ENCODE data around the gene DYNC1I1. TPM values are rescaled to one million over a fixed set of nuclear protein-coding genes. Genes with fewer than 3 reads are reported as not detected.

DYNC1I1 gene
- total and polyA plus RNA-seq, 2 of the 4 experiments (the other 2 are of a cell fraction) = under 0.01 to 0.15 TPM

DNA sequence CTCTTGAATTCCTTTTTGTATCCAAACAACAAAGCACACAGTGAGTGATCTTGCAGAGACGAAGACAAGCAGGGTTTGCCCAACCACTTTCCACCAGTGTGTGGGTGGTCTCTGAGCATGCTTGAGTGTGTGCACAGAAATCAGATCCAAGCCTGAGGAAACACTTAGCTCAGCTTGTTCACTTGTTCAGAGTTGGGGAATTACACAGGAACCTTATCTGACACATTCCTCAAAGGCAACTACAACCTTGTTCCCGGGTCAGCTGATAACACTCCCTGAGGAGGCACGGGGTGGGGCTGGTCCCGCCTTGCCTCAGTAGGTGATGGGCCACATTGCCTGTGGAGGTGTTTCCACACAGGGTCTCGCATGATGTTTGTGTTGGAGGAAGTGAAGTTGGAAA, 216.9 kb downstream of the DYNC1I1 start:
- H3K9ac ChIP-seq (ENCODE audit: low read depth, low read length) = no peak overlapping the region
- H2AFZ ChIP-seq (replicated peaks; ENCODE audit: low read length, poor library complexity) = no peak overlapping the region
- H2AK5ac ChIP-seq (ENCODE audit: low read depth, low read length) = no peak overlapping the region
- H3K4me3 ChIP-seq (ENCODE audit: insufficient read depth, low read depth, low read length) = no peak overlapping the region
- H3K79me1 ChIP-seq (ENCODE audit: low read depth in 1 of 2, low read length in 2 of 2) = no peaks in the 10 kb centered on the region
- DNase-seq (no peak), ATAC-seq (ENCODE audit: low read depth) (no peak)
- no peak overlapping the region for H4K8ac ChIP-seq (ENCODE audit: low read depth in 2 of 2, low read length in 2 of 2)
- H2BK15ac ChIP-seq (ENCODE audit: low read depth, low read length) = no peak overlapping the region
- no peak overlapping the region for H2BK5ac ChIP-seq (ENCODE audit: low read depth, low read length, poor library complexity, severe bottlenecking)
- in situ Hi-C loops (cut with MboI; ENCODE audit: low sequenced_read_pairs) (no loop called here), dilution Hi-C loops (cut with HindIII; ENCODE audit: low sequenced_read_pairs, unreplicated experiment) (no loop called here), intact Hi-C loops (cut with micrococcal nuclease) (no loop called here)
- H4K5ac ChIP-seq (ENCODE audit: low read depth, low read length) = no peak overlapping the region
- H3K36me3 ChIP-seq (ENCODE audit: control insufficient read depth, insufficient read depth, low read length) = no peaks in the 10 kb centered on the region
- no peak overlapping the region for H3K18ac ChIP-seq (ENCODE audit: low read depth, low read length)
- H4K91ac ChIP-seq (ENCODE audit: insufficient read depth, low read depth, low read length) = no peak overlapping the region
- BruUV-seq (replicated peaks) = no TSS peak
- CTCF ChIA-PET = no interaction called here
- no peaks in the 10 kb centered on the region for H3K4me1 ChIP-seq (ENCODE audit: control insufficient read depth, insufficient read depth, low read length)
- H2BK120ac ChIP-seq (ENCODE audit: low read depth, low read length) = no peak overlapping the region
- no peaks in the 10 kb centered on the region for H3K27me3 ChIP-seq (ENCODE audit: control insufficient read depth, insufficient read depth, low read length)
- H3K4ac ChIP-seq (ENCODE audit: low read depth, low read length) = no peak overlapping the region
- TF ChIP-seq MXI1 (IDR thresholded peaks at IDR 0.05; ENCODE audit: borderline replicate concordance, low read depth, low read length) = no peak
- TF ChIP-seq RAD21 (IDR thresholded peaks at IDR 0.05; ENCODE audit: low read length) = no peak
- TF ChIP-seq BHLHE40 (IDR thresholded peaks at IDR 0.05; ENCODE audit: low read depth, low read length) = no peak
- no peak for TF ChIP-seq FOS (IDR thresholded peaks at IDR 0.05; ENCODE audit: low read depth, low read length)
- TF ChIP-seq, protein P1, sequence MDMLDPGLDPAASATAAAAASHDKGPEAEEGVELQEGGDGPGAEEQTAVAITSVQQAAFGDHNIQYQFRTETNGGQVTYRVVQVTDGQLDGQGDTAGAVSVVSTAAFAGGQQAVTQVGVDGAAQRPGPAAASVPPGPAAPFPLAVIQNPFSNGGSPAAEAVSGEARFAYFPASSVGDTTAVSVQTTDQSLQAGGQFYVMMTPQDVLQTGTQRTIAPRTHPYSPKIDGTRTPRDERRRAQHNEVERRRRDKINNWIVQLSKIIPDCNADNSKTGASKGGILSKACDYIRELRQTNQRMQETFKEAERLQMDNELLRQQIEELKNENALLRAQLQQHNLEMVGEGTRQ (IDR thresholded peaks at IDR 0.05; ENCODE audit: low read depth, low read length) = no peak
- no peak for TF ChIP-seq CEBPB (IDR thresholded peaks at IDR 0.05; ENCODE audit: low read depth, low read length)
- TF ChIP-seq RFX5 (IDR thresholded peaks at IDR 0.05; ENCODE audit: low read depth, low read length) = no peak
- TF ChIP-seq, protein P2, sequence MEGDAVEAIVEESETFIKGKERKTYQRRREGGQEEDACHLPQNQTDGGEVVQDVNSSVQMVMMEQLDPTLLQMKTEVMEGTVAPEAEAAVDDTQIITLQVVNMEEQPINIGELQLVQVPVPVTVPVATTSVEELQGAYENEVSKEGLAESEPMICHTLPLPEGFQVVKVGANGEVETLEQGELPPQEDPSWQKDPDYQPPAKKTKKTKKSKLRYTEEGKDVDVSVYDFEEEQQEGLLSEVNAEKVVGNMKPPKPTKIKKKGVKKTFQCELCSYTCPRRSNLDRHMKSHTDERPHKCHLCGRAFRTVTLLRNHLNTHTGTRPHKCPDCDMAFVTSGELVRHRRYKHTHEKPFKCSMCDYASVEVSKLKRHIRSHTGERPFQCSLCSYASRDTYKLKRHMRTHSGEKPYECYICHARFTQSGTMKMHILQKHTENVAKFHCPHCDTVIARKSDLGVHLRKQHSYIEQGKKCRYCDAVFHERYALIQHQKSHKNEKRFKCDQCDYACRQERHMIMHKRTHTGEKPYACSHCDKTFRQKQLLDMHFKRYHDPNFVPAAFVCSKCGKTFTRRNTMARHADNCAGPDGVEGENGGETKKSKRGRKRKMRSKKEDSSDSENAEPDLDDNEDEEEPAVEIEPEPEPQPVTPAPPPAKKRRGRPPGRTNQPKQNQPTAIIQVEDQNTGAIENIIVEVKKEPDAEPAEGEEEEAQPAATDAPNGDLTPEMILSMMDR (conservative IDR thresholded peaks at IDR 0.05; ENCODE audit: low read depth, low read length) = no peak
- no peak for TF ChIP-seq NFE2L2 (IDR thresholded peaks at IDR 0.05; ENCODE audit: low read depth, low read length)
- no peak for TF ChIP-seq MAZ (IDR thresholded peaks at IDR 0.05; ENCODE audit: borderline replicate concordance, low read depth, low read length)
- no peak for TF ChIP-seq MAFK (IDR thresholded peaks at IDR 0.05; ENCODE audit: low read depth, low read length)
- TF ChIP-seq, protein P3, sequence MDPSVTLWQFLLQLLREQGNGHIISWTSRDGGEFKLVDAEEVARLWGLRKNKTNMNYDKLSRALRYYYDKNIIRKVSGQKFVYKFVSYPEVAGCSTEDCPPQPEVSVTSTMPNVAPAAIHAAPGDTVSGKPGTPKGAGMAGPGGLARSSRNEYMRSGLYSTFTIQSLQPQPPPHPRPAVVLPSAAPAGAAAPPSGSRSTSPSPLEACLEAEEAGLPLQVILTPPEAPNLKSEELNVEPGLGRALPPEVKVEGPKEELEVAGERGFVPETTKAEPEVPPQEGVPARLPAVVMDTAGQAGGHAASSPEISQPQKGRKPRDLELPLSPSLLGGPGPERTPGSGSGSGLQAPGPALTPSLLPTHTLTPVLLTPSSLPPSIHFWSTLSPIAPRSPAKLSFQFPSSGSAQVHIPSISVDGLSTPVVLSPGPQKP (IDR thresholded peaks at IDR 0.05; ENCODE audit: borderline replicate concordance, low read depth, low read length) = no peak
- TF ChIP-seq SMC3 (IDR thresholded peaks at IDR 0.05; ENCODE audit: low read depth, low read length) = no peak
- TF ChIP-seq RCOR1 (IDR thresholded peaks at IDR 0.05; ENCODE audit: insufficient replicate concordance, low read length) = no peak
- no peak for TF ChIP-seq CHD1 (IDR thresholded peaks at IDR 0.05; ENCODE audit: low read depth, low read length)
- TF ChIP-seq POLR2A (IDR thresholded peaks at IDR 0.05; ENCODE audit: low read depth, low read length) = no peak
- no peak overlapping the region for H3K14ac ChIP-seq (replicated peaks; ENCODE audit: low read depth, low read length)
- no peak overlapping the region for H2BK20ac ChIP-seq (ENCODE audit: low read depth, low read length)
- no peak overlapping the region for H2AK9ac ChIP-seq (replicated peaks; ENCODE audit: low read depth, low read length, poor library complexity)
- POLR2A ChIA-PET (ENCODE audit: unreplicated experiment) = no interaction called here
- no peak overlapping the region for H3K27ac ChIP-seq (ENCODE audit: insufficient read depth, low read length)
- WGBS, 2 experiments (ENCODE audit: extremely low coverage in 2 of 2, insufficient read length in 1 of 2) = 0% methylated on average over 1 of the region's 5 CpGs; no CpG with 5 or more reads in 1 of the 2 experiments
- H3K9me3 ChIP-seq (ENCODE audit: control insufficient read depth, insufficient read depth, low read length) = no peaks in the 10 kb centered on the region
- H3K56ac ChIP-seq (ENCODE audit: extremely low read depth, insufficient read depth, low read length) = no peak overlapping the region
- H3K9me1 ChIP-seq (ENCODE audit: insufficient read depth, low read length) = no peaks in the 10 kb centered on the region
- no peaks in the 10 kb centered on the region for H4K20me1 ChIP-seq (ENCODE audit: insufficient read depth, low read length)
- no peak overlapping the region for H3K4me2 ChIP-seq (ENCODE audit: low read depth, low read length)
- no peak overlapping the region for H3K23ac ChIP-seq (ENCODE audit: low read depth, low read length)
